Effector CD4-positive, alpha-beta T cell (primary cell): ENCODE data around the gene DNAJC19.
A peak's percentile ranks its signal among the peaks of the same experiment; 100 is the strongest.
"Not testable (repeated sequence)": the region's sequence is repeated elsewhere in the genome, so short reads cannot be mapped to it uniquely, and the experiment has no call there.

ENCODE experiments used
- DNase-seq: peaks from one replicate; pipeline ENCODE4 v3.0.0-alpha.2; 2020
- total RNA-seq: gene quantifications from one replicate; lab custom pipeline; 2026; lab: John Stamatoyannopoulos, UW

DNAJC19 gene
- total RNA-seq, result 16.9 reads per million, percentile 43 among the genes with 10 or more reads in this experiment

GRCh38 chr3:180989291-180990163 lies at the start of gene DNAJC19:
Gene DNAJC19 (minus strand): TSS chr3:180989736. CDS start chr3:180989602, 134 bp downstream.
- peak; percentile 90 for DNase-seq

GRCh38 chr3:181030948-181031347 lies 41.4 kb upstream of the DNAJC19 start:
- no peak for DNase-seq

GRCh38 chr3:181025204-181025603 lies 35.7 kb upstream of the DNAJC19 start:
- DNase-seq, result no peak

- no peak for DNase-seq
Measured at GRCh38 chr3:181017690-181018089, 28.2 kb upstream of the DNAJC19 start.

- DNase-seq, result no peak
Measured at GRCh38 chr3:181009225-181009624, 19.7 kb upstream of the DNAJC19 start.

- DNase-seq, result no peak
Measured at GRCh38 chr3:181008796-181009195, 19.3 kb upstream of the DNAJC19 start.

GRCh38 chr3:181007262-181007661 lies 17.7 kb upstream of the DNAJC19 start:
- no peak for DNase-seq

GRCh38 chr3:181006541-181006940 lies 17.0 kb upstream of the DNAJC19 start:
- DNase-seq, result no peak

GRCh38 chr3:181003469-181003868 lies 13.9 kb upstream of the DNAJC19 start:
- not testable (repeated sequence) for DNase-seq

- not testable (repeated sequence) for DNase-seq
Measured at GRCh38 chr3:181002331-181002730, 12.8 kb upstream of the DNAJC19 start.

GRCh38 chr3:180996415-180996932 lies 6.9 kb upstream of the DNAJC19 start:
- DNase-seq, result no peak

GRCh38 chr3:180990505-180990904 lies 969 bp upstream of the DNAJC19 start:
- DNase-seq, result no peak

GRCh38 chr3:180987344-180987743 lies 2.2 kb downstream of the DNAJC19 start:
- no peak for DNase-seq

- not testable (repeated sequence) for DNase-seq
Measured at GRCh38 chr3:180986366-180986765, 3.2 kb downstream of the DNAJC19 start.

- DNase-seq, result no peak
Measured at GRCh38 chr3:180983136-180983535, 6.4 kb downstream of the DNAJC19 start.

GRCh38 chr3:180981912-180982311 lies 7.6 kb downstream of the DNAJC19 start:
- DNase-seq, result no peak

- DNase-seq, result no peak
Measured at GRCh38 chr3:180980611-180981010, 8.9 kb downstream of the DNAJC19 start.

- no peak for DNase-seq
Measured at GRCh38 chr3:180979961-180980360, 9.6 kb downstream of the DNAJC19 start.

- no peak for DNase-seq
Measured at GRCh38 chr3:180977498-180977897, 12.0 kb downstream of the DNAJC19 start.

- DNase-seq, result no peak
Measured at GRCh38 chr3:180974286-180974685, 15.2 kb downstream of the DNAJC19 start.

GRCh38 chr3:180973543-180973942 lies 16.0 kb downstream of the DNAJC19 start:
- DNase-seq, result no peak

- DNase-seq, result no peak
Measured at GRCh38 chr3:180970931-180971330, 18.6 kb downstream of the DNAJC19 start.

GRCh38 chr3:180962530-180962929 lies 27.0 kb downstream of the DNAJC19 start:
- DNase-seq, result no peak

- DNase-seq, result no peak
Measured at GRCh38 chr3:180961552-180961951, 28.0 kb downstream of the DNAJC19 start.
